MG63 (cell line): ENCODE results near the gene SNED1. TPM values are rescaled to one million over a fixed set of nuclear protein-coding genes. Genes with fewer than 3 reads are reported as not detected.
A peak's percentile ranks its signal among the peaks of the same experiment; 100 is the strongest.

Experiments used
- DNase-seq: peaks from one replicate; pipeline ENCODE4 v3.0.0-alpha.2; 2020
- H3K27me3 ChIP-seq: fragments of 250-450 bp; sonication (Bioruptor Pico); 2 replicates; pipeline ENCODE4 v1.5.1; 2020; ENCODE audit warnings: mild to moderate bottlenecking, moderate library complexity
- H3K36me3 ChIP-seq: fragments of 250-450 bp; sonication (Bioruptor Pico); 2 replicates; pipeline ENCODE4 v1.5.1; 2020; ENCODE audit warnings: mild to moderate bottlenecking, moderate library complexity
- H3K4me3 ChIP-seq: fragments of 250-450 bp; sonication (Bioruptor Pico); 2 replicates; pipeline ENCODE4 v1.5.1; 2020; ENCODE audit warnings: mild to moderate bottlenecking, moderate library complexity
- H3K9me3 ChIP-seq: fragments of 250-450 bp; sonication (Bioruptor Pico); 2 replicates; pipeline ENCODE4 v1.5.1; 2020; ENCODE audit warnings: mild to moderate bottlenecking, moderate library complexity
- total RNA-seq: library from RNA; depleted of rRNA; stranded (reverse); fragments of >200 nt; shearing (Covaris generic); gene quantifications from 2 replicates; pipeline ENCODE4 v1.2.3, GENCODE V29; 2014; ENCODE audit warnings: low replicate concordance; rRNA removed

The SNED1 gene
- total RNA-seq = 2.6 and 5.1 TPM in 2 replicates

GRCh38 chr2:240997856-240998705, at the start of gene SNED1:
SNED1 (plus strand) TSS chr2:240998618; CDS start chr2:240998838, 220 bp downstream.
- H3K27me3 ChIP-seq = no peaks in the 10 kb centered on the region

DNA sequence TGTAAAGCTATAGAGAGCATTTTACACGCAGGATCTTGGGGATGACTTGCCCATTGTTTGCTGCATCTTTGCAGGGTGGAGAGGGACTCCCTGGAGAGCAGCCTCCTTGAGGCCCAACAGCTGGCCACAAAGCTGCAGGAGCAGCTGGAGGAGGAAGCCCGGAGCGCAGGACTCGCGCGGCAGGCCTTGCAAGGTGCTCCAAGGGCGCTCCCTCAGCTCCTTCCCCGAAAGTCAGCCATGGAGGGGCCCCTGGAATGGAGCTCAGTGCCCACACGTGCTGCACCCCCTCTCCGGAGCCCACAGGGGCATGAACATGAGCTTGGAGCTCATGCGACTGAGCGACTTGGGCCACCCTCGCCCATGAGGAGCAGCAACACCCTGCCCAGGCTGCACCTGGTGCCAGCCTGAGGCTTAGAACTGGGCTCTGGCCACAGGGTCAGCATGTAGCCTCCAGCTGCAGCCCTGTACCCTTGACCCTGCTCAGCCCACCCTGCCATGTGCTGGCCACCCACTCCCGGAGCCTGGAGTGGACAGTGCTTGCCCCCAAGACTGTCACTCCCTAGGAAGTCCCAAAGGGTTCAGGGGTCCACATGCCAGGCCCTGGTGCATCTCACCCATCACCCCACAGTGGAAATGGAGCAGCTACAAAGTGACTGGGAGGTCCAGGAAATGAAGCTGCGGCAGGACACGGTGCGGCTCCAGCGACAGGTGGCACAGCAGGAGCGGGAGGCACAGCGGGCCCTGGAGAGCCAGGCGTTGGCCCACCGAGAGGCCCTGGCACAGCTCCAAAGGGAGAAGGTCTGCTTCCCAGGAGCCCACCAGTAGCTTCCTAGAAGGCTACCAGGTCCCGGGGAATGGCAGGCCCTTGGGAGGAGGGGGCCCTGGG, 49.3 kb upstream of the SNED1 start:
- Histone ChIP-seq H3K4me3 (no peak overlapping the region), H3K36me3 (no peaks in the 10 kb centered on the region), H3K27me3 (no peaks in the 10 kb centered on the region), H3K9me3 (peaks cover 2% of the 10 kb centered on the region; the same call in 1 of the 2 replicates)
- no peak for DNase-seq

More at GRCh38 chr2:240997856-240998705, at the start of gene SNED1:
- H3K36me3 ChIP-seq = peaks cover 16% of the 10 kb centered on the region
- peak within 1 kb of the TSS; percentile 62 for H3K4me3 ChIP-seq
- H3K9me3 ChIP-seq = peaks cover under 1% of the 10 kb centered on the region; the same call in 1 of the 2 replicates
- DNase-seq = peak; percentile 85

- H3K36me3 ChIP-seq = no peaks in the 10 kb centered on the region
- H3K9me3 ChIP-seq = peaks cover 2% of the 10 kb centered on the region; the same call in 1 of the 2 replicates
- no peaks in the 10 kb centered on the region for H3K27me3 ChIP-seq
- no peak for DNase-seq
- H3K4me3 ChIP-seq = no peak overlapping the region
These were observed 48.4 kb upstream of the SNED1 start for GRCh38 chr2:240949791-240950705.

GRCh38 chr2:240951045-240951594, 47.3 kb upstream of the SNED1 start:
- Histone ChIP-seq H3K4me3 (no peak overlapping the region), H3K27me3 (no peaks in the 10 kb centered on the region), H3K36me3 (no peaks in the 10 kb centered on the region), H3K9me3 (peaks cover 2% of the 10 kb centered on the region; the same call in 1 of the 2 replicates)
- no peak for DNase-seq

DNA sequence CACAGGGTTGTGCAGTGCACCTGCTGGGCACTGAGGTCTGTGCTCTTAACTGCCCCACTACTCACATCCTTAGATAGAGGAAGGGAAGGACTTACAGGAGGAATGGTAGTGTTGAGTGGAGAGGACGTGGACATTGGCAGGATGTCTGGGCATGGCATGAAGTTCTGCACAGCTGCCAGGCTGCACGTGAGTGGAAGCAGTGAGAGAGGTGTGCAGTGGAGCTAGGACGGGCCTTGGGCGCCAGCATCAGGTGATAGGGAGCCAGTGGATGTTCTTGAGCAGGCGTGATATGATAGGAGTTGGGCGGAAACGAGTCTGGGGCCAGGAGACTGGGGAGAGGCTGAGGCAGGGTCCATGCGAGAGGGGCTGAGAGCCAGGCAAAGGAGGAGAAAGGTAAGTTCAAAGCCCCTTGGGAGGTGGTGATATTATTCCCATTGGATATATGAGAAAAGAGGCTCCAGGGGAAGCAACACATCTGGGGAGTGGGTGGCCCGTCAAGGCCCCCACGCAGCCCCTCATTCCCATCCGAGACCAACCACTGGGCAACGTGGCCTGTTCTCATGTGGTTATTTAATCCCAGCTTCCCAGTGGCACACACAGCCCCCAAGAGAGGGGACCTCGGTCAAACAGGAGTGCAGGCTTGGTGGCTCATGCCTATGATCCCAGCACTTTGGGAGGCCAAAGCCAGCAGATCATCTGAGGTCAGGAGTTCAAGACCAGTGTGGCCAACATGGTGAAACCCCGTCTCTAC, 45.7 kb upstream of the SNED1 start:
- H3K27me3 ChIP-seq = no peaks in the 10 kb centered on the region
- DNase-seq = no peak
- no peaks in the 10 kb centered on the region for H3K9me3 ChIP-seq
- no peaks in the 10 kb centered on the region for H3K36me3 ChIP-seq
- no peak overlapping the region for H3K4me3 ChIP-seq

DNA sequence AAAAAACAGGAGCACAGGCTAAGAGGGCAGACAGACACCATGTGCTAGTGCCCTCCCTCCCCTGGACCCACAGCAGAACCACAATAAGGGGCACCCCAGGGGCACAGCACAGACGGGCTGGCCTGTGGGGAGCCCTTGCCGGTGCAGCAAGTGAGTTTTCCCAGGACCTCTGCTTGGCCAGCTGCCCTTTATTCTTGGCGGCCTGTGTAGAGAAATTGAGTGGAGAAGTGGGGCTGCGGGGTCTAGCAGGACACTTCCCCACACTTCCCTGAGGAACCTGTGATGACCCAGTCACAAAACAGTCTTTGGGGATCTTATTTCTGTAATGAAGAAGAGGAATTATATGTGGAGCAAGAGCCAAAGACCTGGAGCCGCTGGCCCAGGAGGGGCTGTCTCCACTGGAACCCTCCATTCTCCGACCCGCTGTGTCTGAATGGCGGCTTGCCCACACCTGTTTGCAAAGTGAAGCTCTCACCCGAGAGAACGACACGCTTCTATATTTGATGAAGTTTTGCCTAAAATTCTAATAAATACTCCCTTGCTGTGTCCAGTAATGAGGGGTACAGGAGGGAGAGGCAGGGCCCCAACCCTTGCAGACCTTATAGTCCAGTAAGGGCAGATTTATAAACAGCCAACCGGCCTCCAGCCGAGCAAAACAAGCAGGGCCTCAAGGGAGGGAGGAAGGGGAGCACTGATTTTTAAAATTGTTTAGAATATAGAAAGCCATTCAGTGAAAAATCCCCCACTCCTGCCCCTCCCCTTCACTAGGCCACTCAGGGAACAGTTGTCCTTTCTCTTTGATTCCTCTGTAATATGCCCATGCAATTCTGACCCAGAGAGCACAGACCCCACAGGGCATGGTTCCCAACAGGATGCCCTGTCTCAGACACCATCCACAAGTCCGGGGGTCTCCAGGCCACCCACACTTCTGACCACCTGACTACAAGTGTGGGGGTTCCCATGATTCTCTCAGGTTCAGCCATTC, 44.7 kb upstream of the SNED1 start:
- no peaks in the 10 kb centered on the region for H3K9me3 ChIP-seq
- H3K36me3 ChIP-seq = no peaks in the 10 kb centered on the region
- H3K27me3 ChIP-seq = no peaks in the 10 kb centered on the region
- no peak for DNase-seq
- H3K4me3 ChIP-seq = no peak overlapping the region

GRCh38 chr2:240954436-240955305, 43.7 kb upstream of the SNED1 start:
- DNase-seq = no peak
- no peaks in the 10 kb centered on the region for H3K9me3 ChIP-seq
- H3K4me3 ChIP-seq = no peak overlapping the region
- H3K27me3 ChIP-seq = no peaks in the 10 kb centered on the region
- H3K36me3 ChIP-seq = no peaks in the 10 kb centered on the region

DNA sequence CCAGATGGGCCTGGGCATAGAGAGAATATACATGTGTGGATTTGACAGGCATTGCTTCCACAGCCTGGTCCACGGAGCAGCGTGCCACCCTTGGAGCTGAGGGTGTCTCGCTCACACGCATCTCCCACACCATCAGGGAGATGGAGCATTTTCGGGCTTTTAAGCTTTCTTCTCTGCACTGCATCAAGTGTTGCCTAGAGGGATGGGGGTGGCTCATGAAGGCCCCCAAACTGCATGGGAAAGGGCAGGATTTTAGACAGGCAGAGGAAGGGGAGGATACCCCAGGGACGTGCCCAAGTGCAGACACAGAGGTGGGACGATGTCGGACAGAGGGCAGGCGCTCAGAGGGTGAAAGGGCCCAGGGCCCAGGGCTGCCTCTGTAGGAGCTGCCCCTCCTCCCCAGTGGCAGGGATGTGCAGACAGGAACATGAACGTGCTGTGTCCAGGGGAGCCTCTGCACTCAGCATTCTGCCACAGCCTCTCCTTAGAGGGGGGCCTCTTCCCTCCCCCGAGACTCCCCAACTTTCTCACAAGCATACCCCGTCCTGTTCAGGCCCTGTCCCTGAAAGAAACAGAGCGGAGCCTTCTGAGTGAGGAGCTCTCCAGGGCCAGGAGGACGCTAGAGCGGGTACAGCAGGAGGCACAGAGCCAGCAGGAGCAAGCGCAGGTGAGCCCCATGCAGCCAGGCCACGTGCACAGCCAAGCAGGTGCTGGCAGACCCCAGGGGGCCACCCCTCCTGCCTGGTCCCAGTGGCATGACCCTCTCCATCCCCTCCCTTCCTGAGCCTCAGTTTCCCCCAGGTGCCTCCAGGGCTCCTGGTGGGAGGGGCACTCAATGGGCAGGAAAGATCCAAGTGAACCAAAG, 42.9 kb upstream of the SNED1 start:
- no peak overlapping the region for H3K4me3 ChIP-seq
- no peaks in the 10 kb centered on the region for H3K27me3 ChIP-seq
- no peaks in the 10 kb centered on the region for H3K9me3 ChIP-seq
- no peaks in the 10 kb centered on the region for H3K36me3 ChIP-seq
- DNase-seq = no peak

DNA sequence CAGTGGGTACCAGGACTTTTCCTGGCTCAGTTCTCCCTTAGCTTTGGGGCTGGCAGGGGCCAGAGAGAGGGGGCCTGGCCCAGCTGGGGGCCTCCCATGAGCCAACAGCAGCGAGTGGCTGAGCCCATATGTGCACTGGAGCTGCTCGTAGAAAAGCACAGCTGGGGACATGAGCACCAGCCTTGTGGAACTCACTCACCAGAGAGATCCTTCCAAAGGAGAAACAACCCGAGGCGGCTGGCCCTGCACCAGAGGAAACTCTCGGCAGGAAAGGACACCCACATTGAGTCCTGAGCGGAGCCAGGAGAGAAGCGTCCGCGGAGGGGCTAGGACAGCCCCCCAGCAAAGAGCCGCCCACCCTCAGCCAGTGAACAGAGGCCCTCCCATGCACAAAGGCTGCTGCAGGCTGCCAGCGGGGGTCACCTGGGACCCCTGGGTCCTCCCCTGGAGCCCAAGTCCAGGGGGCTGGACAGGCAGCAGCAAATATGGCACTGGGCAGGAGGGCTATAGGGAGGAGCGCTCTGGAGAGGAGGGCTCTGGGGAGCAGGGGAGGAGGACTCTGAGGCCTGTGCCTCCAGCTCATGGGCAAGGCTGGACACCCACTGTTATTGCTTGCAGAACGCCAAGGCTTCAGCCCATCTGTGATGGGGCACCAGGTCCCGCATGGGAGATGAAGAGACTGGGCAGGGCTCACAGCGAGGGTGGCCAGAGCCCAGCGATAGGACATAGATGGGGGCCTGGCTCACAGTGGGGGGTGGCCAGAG, 42.1 kb upstream of the SNED1 start:
- Histone ChIP-seq H3K36me3 (no peaks in the 10 kb centered on the region), H3K9me3 (no peaks in the 10 kb centered on the region), H3K4me3 (no peak overlapping the region), H3K27me3 (no peaks in the 10 kb centered on the region)
- no peak for DNase-seq

- no peaks in the 10 kb centered on the region for H3K27me3 ChIP-seq
- H3K36me3 ChIP-seq = no peaks in the 10 kb centered on the region
- H3K4me3 ChIP-seq = no peak overlapping the region
- DNase-seq = no peak
- no peaks in the 10 kb centered on the region for H3K9me3 ChIP-seq
These were observed 41.3 kb upstream of the SNED1 start for GRCh38 chr2:240956935-240957655.

GRCh38 chr2:240957656-240958365, 40.6 kb upstream of the SNED1 start:
- Histone ChIP-seq H3K36me3 (no peaks in the 10 kb centered on the region), H3K27me3 (no peaks in the 10 kb centered on the region), H3K9me3 (no peaks in the 10 kb centered on the region), H3K4me3 (no peak overlapping the region)
- peak; percentile 34 for DNase-seq
